Fibroblast of lung (primary cell): ENCODE data around the gene CIAPIN1. TPM values are rescaled to one million over a fixed set of nuclear protein-coding genes. Genes with fewer than 3 reads are reported as not detected.
A peak's percentile ranks its signal among the peaks of the same experiment; 100 is the strongest.

Source experiments
- DNase-seq, 2 donors: peaks; one replicate each; pipeline versions ENCODE4 v3.0.0 to v3.0.0-alpha.2; 2010; ENCODE audit warnings: low read depth in 2 of 2
- H2AFZ ChIP-seq: 2 replicates; pipeline ENCODE4 v1.5.1; 2012; ENCODE audit warnings: low read length, control low read depth, inconsistent platforms
- H3K27ac ChIP-seq: 2 replicates; pipeline ENCODE4 v1.5.1; 2011; ENCODE audit warnings: low read length, control low read depth; ENCODE audit not compliant: insufficient read depth
- H3K27me3 ChIP-seq: 2 replicates; pipeline ENCODE4 v1.5.1; 2011; ENCODE audit warnings: mild to moderate bottlenecking, low read length; ENCODE audit not compliant: control insufficient read depth, insufficient read depth
- H3K36me3 ChIP-seq: 2 replicates; pipeline ENCODE4 v1.5.1; 2011; ENCODE audit warnings: low read length; ENCODE audit not compliant: control insufficient read depth, insufficient read depth
- H3K4me1 ChIP-seq: 2 replicates; pipeline ENCODE4 v1.5.1; 2011; ENCODE audit warnings: low read length; ENCODE audit not compliant: control insufficient read depth, insufficient read depth; ENCODE audit errors: extremely low read depth
- H3K4me2 ChIP-seq: 2 replicates; pipeline ENCODE4 v1.5.1; 2011; ENCODE audit warnings: low read length, control low read depth; ENCODE audit not compliant: insufficient read depth; ENCODE audit errors: extremely low read depth
- H3K4me3 ChIP-seq, 4 experiments: fragments of 200-600 bp in 1 of 4; sonication (generic) in 1 of 4; replicated peaks in 1 of 4; 2 replicates each; pipeline ENCODE4 v1.5.1; 2011 to 2016; ENCODE audit warnings: low read length in 4 of 4, low read depth in 3 of 4, mild to moderate bottlenecking in 3 of 4, control low read depth in 2 of 4, inconsistent platforms in 1 of 4, mixed read lengths in 1 of 4; ENCODE audit not compliant: insufficient read depth in 1 of 4; ENCODE audit errors: control extremely low read depth in 1 of 4
- H3K79me2 ChIP-seq: 2 replicates; pipeline ENCODE4 v1.5.1; 2012; ENCODE audit warnings: mild to moderate bottlenecking, low read length, inconsistent platforms; ENCODE audit not compliant: control insufficient read depth, insufficient read depth
- H3K9ac ChIP-seq: 2 replicates; pipeline ENCODE4 v1.5.1; 2011; ENCODE audit warnings: mild to moderate bottlenecking, low read length, control low read depth; ENCODE audit not compliant: insufficient read depth
- H3K9me3 ChIP-seq: 2 replicates; pipeline ENCODE4 v1.5.1; 2012; ENCODE audit warnings: low read depth, low read length; ENCODE audit not compliant: control insufficient read depth, insufficient read depth
- H4K20me1 ChIP-seq: 2 replicates; pipeline ENCODE4 v1.5.1; 2011; ENCODE audit warnings: low read length; ENCODE audit not compliant: control insufficient read depth, insufficient read depth; ENCODE audit errors: extremely low read depth
- CTCF ChIP-seq, 2 donors: IDR thresholded peaks in 1 of 2; conservative IDR thresholded peaks in 1 of 2; 1 replicate in 1 of 2; 2 replicates in 1 of 2; pipeline ENCODE4 v1.5.1; 2011 to 2012; ENCODE audit warnings: low read length in 2 of 2, control low read depth in 1 of 2, inconsistent platforms in 1 of 2, low read depth in 1 of 2, mild to moderate bottlenecking in 1 of 2
- EZH2 ChIP-seq: IDR thresholded peaks from 2 replicates; pipeline ENCODE4 v1.5.1; 2012; ENCODE audit warnings: low read length, control low read depth, mild to moderate bottlenecking; ENCODE audit errors: missing control alignments
- polyA plus RNA-seq, 2 donors: library from polyadenylated mRNA; depleted of rRNA in 1 of 2; stranded (reverse) in 1 of 2; unstranded in 1 of 2; fragments of >200 nt; gene quantifications; 2 replicates each; pipeline ENCODE4 v1.2.1, GENCODE V29; 2011 to 2012; ENCODE audit warnings: missing spikeins in 1 of 2
- total RNA-seq: library from RNA; depleted of rRNA; stranded (reverse); fragments of >200 nt; gene quantifications from 2 replicates; pipeline ENCODE4 v1.2.1, GENCODE V29; 2014

The CIAPIN1 gene
- total and polyA plus RNA-seq, 2 donors (not counting 1 experiment from before 2014, with no cell fraction given) = 38.3 to 40.2 TPM

GRCh38 chr16:57382535-57383275 lies 64.5 kb downstream of the CIAPIN1 start:
- Histone ChIP-seq H3K9me3 (no peaks in the 10 kb centered on the region), H3K36me3 (no peaks in the 10 kb centered on the region), H3K27me3 (no peaks in the 10 kb centered on the region), H3K4me3 (no peak overlapping the region), H2AFZ (no peak overlapping the region), H4K20me1 (no peaks in the 10 kb centered on the region), H3K4me1 (no peaks in the 10 kb centered on the region), H3K79me2 (no peaks in the 10 kb centered on the region), H3K9ac (no peak overlapping the region), H3K4me2 (no peak overlapping the region), H3K27ac (no peak overlapping the region)
- TF ChIP-seq EZH2 = no peak
- no peak for TF ChIP-seq CTCF (conservative IDR thresholded peaks at IDR 0.05 in 1 of 2, IDR thresholded peaks at IDR 0.05 in 1 of 2; ENCODE audit: low read depth in 1 of 2, low read length in 2 of 2)
- DNase-seq = no peak

- Histone ChIP-seq H3K9ac (no peak overlapping the region), H3K9me3 (no peaks in the 10 kb centered on the region), H3K27ac (no peak overlapping the region), H3K36me3 (no peaks in the 10 kb centered on the region), H3K4me2 (no peak overlapping the region), H3K4me3 (no peak overlapping the region), H3K79me2 (no peaks in the 10 kb centered on the region), H3K4me1 (no peaks in the 10 kb centered on the region), H2AFZ (no peak overlapping the region), H3K27me3 (no peaks in the 10 kb centered on the region), H4K20me1 (no peaks in the 10 kb centered on the region)
- DNase-seq = no peak
- TF ChIP-seq EZH2 = no peak
- TF ChIP-seq CTCF (conservative IDR thresholded peaks at IDR 0.05 in 1 of 2, IDR thresholded peaks at IDR 0.05 in 1 of 2; ENCODE audit: low read depth in 1 of 2, low read length in 2 of 2) = no peak
These were observed 65.2 kb downstream of the CIAPIN1 start for GRCh38 chr16:57381791-57382534.

- H4K20me1 ChIP-seq = no peaks in the 10 kb centered on the region
- H3K27me3 ChIP-seq = no peaks in the 10 kb centered on the region
- H3K4me1 ChIP-seq = no peaks in the 10 kb centered on the region
- no peak overlapping the region for H3K9ac ChIP-seq
- H3K9me3 ChIP-seq = no peaks in the 10 kb centered on the region
- H3K79me2 ChIP-seq = no peaks in the 10 kb centered on the region
- H2AFZ ChIP-seq = no peak overlapping the region
- peak in 1 of 2 donors; percentile 25 for DNase-seq
- no peak for TF ChIP-seq CTCF (conservative IDR thresholded peaks at IDR 0.05 in 1 of 2, IDR thresholded peaks at IDR 0.05 in 1 of 2; ENCODE audit: low read depth in 1 of 2, low read length in 2 of 2)
- TF ChIP-seq EZH2 = no peak
- H3K4me3 ChIP-seq = no peak overlapping the region
- H3K27ac ChIP-seq = no peak overlapping the region
- no peak overlapping the region for H3K4me2 ChIP-seq
- H3K36me3 ChIP-seq = no peaks in the 10 kb centered on the region
These were observed 66.3 kb downstream of the CIAPIN1 start for GRCh38 chr16:57380671-57381462.
